HG02678 (cell line): ENCODE measurements around the gene WBP1.
"Not testable (repeated sequence)": the region's sequence is repeated elsewhere in the genome, so short reads cannot be mapped to it uniquely, and the experiment has no call there.

Experiments
- ATAC-seq: cut with Tn5 transposase; IDR thresholded peaks from one replicate; pipeline ENCODE4 v1.9.1; 2021; ENCODE audit warnings: mild to moderate bottlenecking, moderate library complexity; ENCODE audit not compliant: unreplicated experiment

Gene WBP1

GRCh38 chr2:74426181-74426758 is 32.0 kb upstream of the WBP1 start:
- no peak for ATAC-seq

- no peak for ATAC-seq
These were observed 30.7 kb upstream of the WBP1 start for GRCh38 chr2:74427551-74427950.

- ATAC-seq = no peak
These were observed 29.6 kb upstream of the WBP1 start for GRCh38 chr2:74428675-74429074.

DNA sequence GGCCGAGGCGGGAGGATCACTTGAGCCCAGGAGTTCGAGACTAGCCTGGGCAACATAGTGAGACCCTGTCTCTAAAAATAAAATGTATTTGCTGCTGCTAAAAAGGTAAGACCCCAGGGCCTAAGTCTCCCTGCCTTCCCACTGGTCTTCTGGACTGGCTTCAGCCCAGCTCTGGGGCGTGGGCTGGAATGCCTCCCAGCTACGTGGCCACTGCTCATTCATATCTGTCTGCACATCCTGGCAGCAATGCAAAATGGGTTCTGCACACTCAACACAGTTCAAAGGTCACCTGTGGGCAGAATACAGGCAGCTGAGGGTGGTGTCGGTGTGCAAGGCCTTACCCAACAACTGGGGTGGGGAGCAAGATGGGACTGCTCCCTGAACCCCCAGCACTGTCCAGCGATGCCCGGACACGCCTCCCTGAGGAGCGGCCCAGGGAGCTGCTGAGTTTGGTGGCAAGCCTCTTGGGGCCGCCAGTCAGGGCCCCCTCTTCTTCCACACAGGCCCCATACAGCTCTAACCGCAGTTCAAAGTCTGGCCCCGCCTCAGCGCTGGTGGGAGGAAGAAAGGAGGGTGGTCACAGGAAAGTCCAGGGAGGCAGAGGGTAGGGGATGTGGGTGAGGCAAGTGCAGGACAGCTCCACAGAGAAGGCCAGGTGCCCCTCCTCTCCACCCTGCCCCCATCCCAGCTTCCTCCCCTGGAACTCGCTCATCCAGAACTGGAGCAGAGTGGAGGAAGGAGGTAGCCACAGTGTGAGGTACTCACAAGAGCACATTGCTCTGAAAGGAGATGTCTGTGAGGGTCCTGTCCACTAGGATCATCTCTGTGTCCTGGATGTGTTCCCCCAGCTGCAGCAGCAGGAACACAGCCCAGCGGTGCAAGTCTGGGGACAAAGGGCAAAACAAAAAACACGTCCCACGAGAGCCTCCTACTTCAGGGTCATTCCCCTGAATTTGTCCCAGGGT is 28.5 kb upstream of the WBP1 start:
- no peak for ATAC-seq

DNA sequence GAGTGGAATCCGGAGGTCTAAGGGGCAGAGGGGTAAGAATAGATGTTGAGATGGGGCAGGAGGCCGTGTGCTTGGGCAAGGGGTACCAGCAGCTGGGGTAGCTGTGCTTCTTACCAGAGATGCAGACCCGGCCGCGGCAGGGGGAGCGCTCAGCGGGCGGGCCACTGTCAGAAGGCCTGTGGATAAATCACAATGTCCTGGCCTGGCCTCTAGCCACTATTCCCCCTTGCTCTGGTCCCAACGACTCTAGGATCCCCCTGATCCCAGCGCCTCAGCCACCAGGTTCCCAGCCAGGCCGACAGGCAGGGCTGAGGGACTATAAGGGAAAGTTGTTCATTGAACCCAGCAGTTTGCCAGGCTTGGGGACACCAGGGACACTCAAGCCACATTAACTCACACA is 27.7 kb upstream of the WBP1 start:
- ATAC-seq = no peak

GRCh38 chr2:74436111-74436805 is 22.0 kb upstream of the WBP1 start:
- ATAC-seq = no peak

- no peak for ATAC-seq
These were observed 21.2 kb upstream of the WBP1 start for GRCh38 chr2:74436848-74437695.

- ATAC-seq = no peak
These were observed 20.0 kb upstream of the WBP1 start for GRCh38 chr2:74438248-74438647.

DNA sequence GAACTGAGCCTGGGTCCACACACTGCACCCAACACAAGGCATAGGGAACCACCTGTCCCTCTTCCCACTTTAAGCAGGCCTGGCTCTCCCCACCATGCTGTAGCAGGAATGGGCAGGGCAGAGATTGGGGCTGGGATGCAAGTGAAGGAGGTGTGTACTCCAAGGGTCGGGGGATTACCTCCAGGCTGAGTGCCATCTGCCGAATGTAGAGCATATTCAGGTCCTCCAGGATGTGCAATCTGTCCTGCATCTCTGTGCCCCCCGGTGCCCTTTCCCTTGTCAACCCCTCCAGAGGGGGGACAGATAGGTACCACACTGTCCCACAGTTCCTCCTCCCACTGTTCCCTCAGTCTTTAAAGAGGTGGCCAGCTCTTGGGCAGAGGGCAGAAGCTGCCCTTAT is 18.9 kb upstream of the WBP1 start:
- no peak for ATAC-seq

- ATAC-seq = peak; percentile 0
These were observed 18.3 kb upstream of the WBP1 start for GRCh38 chr2:74439803-74440377.

- ATAC-seq = peak; percentile 93
These were observed 17.7 kb upstream of the WBP1 start for GRCh38 chr2:74440378-74441169.

- no peak for ATAC-seq
These were observed 17.0 kb upstream of the WBP1 start for GRCh38 chr2:74441170-74441689.

DNA sequence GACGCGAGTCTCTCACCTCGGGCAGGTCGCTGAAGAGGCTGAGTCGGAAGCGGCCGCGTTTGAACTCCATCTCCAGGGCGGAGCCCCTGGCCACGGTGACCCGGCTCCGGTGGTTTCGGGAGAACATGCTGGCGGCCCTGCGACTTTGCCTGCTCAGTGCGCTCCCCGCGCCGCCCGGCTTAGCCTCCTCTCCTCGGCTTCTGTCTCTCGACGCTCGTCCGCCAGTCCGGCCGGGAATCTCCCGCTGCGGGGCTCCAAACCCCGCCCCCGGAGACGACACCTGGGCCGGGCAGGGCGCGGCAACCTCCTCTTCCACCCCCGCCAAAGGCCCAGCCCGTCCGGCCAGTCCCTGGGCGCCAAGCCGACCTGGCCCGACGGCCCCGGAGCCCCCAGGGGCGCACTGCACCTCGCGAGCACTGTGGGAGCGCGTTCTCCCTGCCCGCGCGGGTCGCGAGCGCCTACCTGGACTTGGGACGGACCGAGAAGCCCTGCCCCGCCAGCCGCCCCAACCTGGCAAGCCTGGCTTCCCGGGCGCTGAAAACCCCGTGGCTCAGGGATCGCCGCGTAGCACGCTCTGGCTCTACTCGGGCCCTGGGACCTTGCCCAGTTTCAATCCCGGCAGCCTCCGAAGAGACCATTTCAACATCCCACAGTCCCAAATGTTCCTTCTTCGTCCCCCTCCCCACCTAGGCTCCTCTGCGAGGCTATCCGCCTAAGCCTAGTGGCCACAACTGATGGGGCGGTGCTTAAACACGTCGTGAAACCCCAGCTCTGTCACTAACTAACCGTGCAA is 16.4 kb upstream of the WBP1 start, which contains the start of gene RTKN:
TSS of gene RTKN (minus strand) at position 248 of the 793 bp plus-strand sequence. CDS start at position 127, 121 bp downstream.
- no peak for ATAC-seq

- ATAC-seq = not testable (repeated sequence)
These were observed 15.5 kb upstream of the WBP1 start for GRCh38 chr2:74442483-74443297.

DNA sequence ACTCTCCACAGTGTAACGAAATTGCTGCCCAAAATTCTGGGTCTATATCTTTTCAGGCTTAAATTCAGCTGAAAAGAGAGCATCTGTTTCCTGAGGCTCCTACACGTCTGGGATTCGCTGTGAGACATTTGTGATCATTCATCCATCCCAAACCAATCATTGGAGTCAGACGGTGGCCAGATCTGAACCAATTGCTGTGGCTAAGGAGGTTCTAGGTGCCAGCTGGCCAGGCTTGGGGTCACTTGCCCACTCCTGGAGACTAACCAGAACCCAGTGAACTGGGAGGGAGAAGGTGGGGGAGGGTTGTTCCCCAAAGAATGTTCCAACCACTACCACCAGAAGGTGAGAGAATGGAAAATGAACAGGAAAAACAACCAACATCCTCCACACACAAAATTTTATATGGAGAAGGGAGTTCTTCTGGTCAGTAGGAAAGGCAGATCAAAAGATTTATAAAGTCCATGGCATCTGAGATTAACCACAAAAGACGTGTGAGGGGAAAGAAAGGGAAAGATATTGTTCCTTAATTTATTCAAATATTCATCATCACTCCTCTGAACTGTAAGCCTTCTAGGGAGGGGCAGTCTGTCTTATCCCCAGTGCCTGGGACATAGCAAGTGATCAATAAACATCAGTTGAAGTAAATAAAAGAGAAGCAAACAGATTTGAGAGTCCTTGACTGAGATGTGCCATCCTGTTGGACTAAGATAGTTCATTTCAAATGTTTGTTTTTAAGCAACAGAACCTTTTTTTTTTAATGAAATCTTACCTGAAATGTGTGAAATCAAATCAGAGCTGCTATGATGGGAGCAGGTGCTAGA is 13.5 kb upstream of the WBP1 start:
- ATAC-seq = no peak

- no peak for ATAC-seq
These were observed 10.8 kb upstream of the WBP1 start for GRCh38 chr2:74447230-74447999.
